OCI-LY7 (cell line): ENCODE results near the gene CAP2.

Experiments used
- CTCF ChIP-seq: fragments of 200-600 bp; sonication (generic); conservative IDR thresholded peaks from 2 replicates; pipeline ENCODE4 v1.5.1; 2014; ENCODE audit warnings: mild to moderate bottlenecking, antibody characterized with exemption, low read length, moderate library complexity, mixed read lengths
- EZH2phosphoT487 ChIP-seq: fragments of 200-600 bp; sonication (generic); IDR thresholded peaks from 2 replicates; pipeline ENCODE4 v1.6.1; 2018; ENCODE audit warnings: low read depth, borderline replicate concordance, mild to moderate bottlenecking, mixed run types, antibody characterized with exemption, low read length, moderate library complexity, mixed read lengths

- no peak for TF ChIP-seq CTCF
- TF ChIP-seq EZH2phosphoT487: no peak
Observed at GRCh38 chr6:17527076-17527475, 133.7 kb downstream of the CAP2 start.
